B cell (primary cell): ENCODE measurements around the gene MGA. TPM values are rescaled to one million over a fixed set of nuclear protein-coding genes. Genes with fewer than 3 reads are reported as not detected.

Source experiments
- ATAC-seq: fragments of 200-7000 bp; cut with Tn5 transposase; one replicate; pipeline ENCODE4 v1.10.0; 2021; ENCODE audit warnings: low read depth, mild to moderate bottlenecking, moderate number of reproducible peaks, moderate library complexity
- CTCF ChIA-PET: fragments of 350-600 bp; sonication (Branson Sonifier 250); formaldehyde crosslinking; loops from one replicate; lab custom pipeline; 2021; ENCODE audit warnings: antibody characterized with exemption, inconsistent platforms; lab: Charles Lee
- POLR2A ChIA-PET: fragments of 350-600 bp; sonication (Branson Sonifier 250); formaldehyde crosslinking; loops from one replicate; lab custom pipeline; 2021; ENCODE audit warnings: antibody characterized with exemption; lab: Charles Lee
- DNase-seq: peaks from one replicate; pipeline ENCODE4 v3.0.0; 2013
- H2AFZ ChIP-seq: 2 replicates; pipeline ENCODE4 v1.6.1; 2012; ENCODE audit warnings: mild to moderate bottlenecking, low read depth, low read length; ENCODE audit not compliant: insufficient read depth, poor library complexity, severe bottlenecking
- H3K27ac ChIP-seq, 2 donors: 1 replicate in 1 of 2; 2 replicates in 1 of 2; pipeline ENCODE4 v1.5.1; 2012 to 2013; ENCODE audit warnings: low read length in 2 of 2, mild to moderate bottlenecking in 2 of 2, moderate library complexity in 1 of 2
- H3K27me3 ChIP-seq, 4 experiments: fragments of 200-600 bp in 1 of 4; sonication (generic) in 1 of 4; replicated peaks in 1 of 4; 1 replicate in 2 of 4; 2 replicates in 2 of 4; pipeline versions ENCODE4 v1.6.1 to v1.7.0; 2013 to 2016; ENCODE audit warnings: low read length in 3 of 4, mild to moderate bottlenecking in 2 of 4, mixed read lengths in 1 of 4, moderate library complexity in 1 of 4; ENCODE audit not compliant: insufficient read depth in 4 of 4, control insufficient read depth in 3 of 4; ENCODE audit errors: control extremely low read depth in 1 of 4
- H3K36me3 ChIP-seq, 2 experiments: replicated peaks in 1 of 2; 1 replicate in 1 of 2; 2 replicates in 1 of 2; pipeline versions ENCODE4 v1.6.1 to v1.7.1; 2013; ENCODE audit warnings: low read length in 1 of 2; ENCODE audit not compliant: insufficient read depth in 2 of 2, control insufficient read depth in 1 of 2; ENCODE audit errors: control extremely low read depth in 1 of 2, extremely low read depth in 1 of 2
- H3K4me1 ChIP-seq, 2 donors: fragments of 200-600 bp in 1 of 2; sonication (generic) in 1 of 2; 1 replicate in 1 of 2; 2 replicates in 1 of 2; pipeline versions ENCODE4 v1.5.1 to v1.6.1; 2013 to 2017; ENCODE audit warnings: low read length in 2 of 2; ENCODE audit not compliant: control insufficient read depth in 2 of 2, insufficient read depth in 2 of 2
- H3K4me2 ChIP-seq: replicated peaks from 2 replicates; pipeline ENCODE3; 2012; ENCODE audit warnings: mild to moderate bottlenecking, low read depth, low read length; ENCODE audit not compliant: poor library complexity, severe bottlenecking
- H3K4me3 ChIP-seq, 5 experiments: fragments of 200-600 bp in 1 of 5; sonication (generic) in 1 of 5; 1 replicate in 3 of 5; 2 replicates in 2 of 5; pipeline versions ENCODE4 v1.5.1 to v1.7.0; 2011 to 2016; ENCODE audit warnings: low read length in 4 of 5, mild to moderate bottlenecking in 4 of 5, low read depth in 2 of 5, control low read depth in 1 of 5, moderate library complexity in 1 of 5; ENCODE audit not compliant: insufficient read depth in 1 of 5; ENCODE audit errors: control extremely low read depth in 1 of 5, extremely low read depth in 1 of 5
- H3K79me2 ChIP-seq: fragments of 200-600 bp; sonication (generic); one replicate; pipeline ENCODE4 v1.6.0; 2016; ENCODE audit warnings: low read length; ENCODE audit not compliant: control insufficient read depth, insufficient read depth
- H3K9ac ChIP-seq: fragments of 200-600 bp; sonication (generic); 2 replicates; pipeline ENCODE4 v1.6.1; 2017; ENCODE audit warnings: mild to moderate bottlenecking, low read length, moderate library complexity
- H3K9me3 ChIP-seq, 3 donors: one replicate each; pipeline versions ENCODE4 v1.6.1 to v1.7.1; 2013; ENCODE audit warnings: low read length in 2 of 3; ENCODE audit not compliant: control insufficient read depth in 2 of 3, insufficient read depth in 1 of 3; ENCODE audit errors: control extremely low read depth in 1 of 3
- H4K20me1 ChIP-seq: 2 replicates; pipeline ENCODE4 v1.6.0; 2012; ENCODE audit warnings: mild to moderate bottlenecking, low read length; ENCODE audit not compliant: insufficient read depth, control insufficient read depth, poor library complexity, severe bottlenecking
- H3K27ac Mint-ChIP-seq: one replicate; pipeline ENCODE4 v1.8.0; 2021; ENCODE audit warnings: mixed read lengths
- H3K27me3 Mint-ChIP-seq: one replicate; pipeline ENCODE4 v1.8.0; 2021; ENCODE audit warnings: mixed read lengths
- H3K4me1 Mint-ChIP-seq: one replicate; pipeline ENCODE4 v1.8.0; 2021; ENCODE audit warnings: mixed read lengths
- H3K4me3 Mint-ChIP-seq: one replicate; pipeline ENCODE4 v1.8.0; 2021; ENCODE audit warnings: mixed read lengths
- H3K9me3 Mint-ChIP-seq: one replicate; pipeline ENCODE4 v1.8.0; 2022; ENCODE audit warnings: mixed read lengths; ENCODE audit not compliant: insufficient read depth
- CTCF ChIP-seq: fragments of 200-600 bp; IDR thresholded peaks from one replicate; pipeline ENCODE4 v1.8.0; 2022; ENCODE audit warnings: antibody characterized with exemption, mild to moderate bottlenecking
- EZH2 ChIP-seq: IDR thresholded peaks from 2 replicates; pipeline ENCODE4 v1.6.1; 2012; ENCODE audit warnings: borderline replicate concordance, low read depth, mild to moderate bottlenecking, moderate library complexity, low read length; ENCODE audit not compliant: insufficient read depth, poor library complexity, severe bottlenecking
- WGBS: methylation state at CpG from one replicate; pipeline ENCODE4 v1.1.5; 2013; ENCODE audit warnings: missing lambda C conversion rate; ENCODE audit not compliant: insufficient coverage; 5-methylcytosine and 5-hydroxymethylcytosine counted together
- intact Hi-C: fragments of 100-400 bp; cut with micrococcal nuclease; formaldehyde crosslinking; loops from one replicate; pipeline ENCODE4 v1.10.0; 2022
- polyA plus RNA-seq: library from polyadenylated mRNA; depleted of rRNA; stranded (reverse); fragments of >200 nt; gene quantifications from 2 replicates; pipeline ENCODE4 v1.2.3, GENCODE V29; 2012
- total RNA-seq, 2 donors: library from RNA; stranded (reverse); fragments of 120-200 nt in 1 of 2; gene quantifications; 1 replicate in 1 of 2; 2 replicates in 1 of 2; pipeline versions ENCODE4 v1.2.3 to v1.2.4, GENCODE V29; 2013 to 2022

MGA gene
- total and polyA plus RNA-seq, 2 donors (not counting 1 experiment from before 2014, with no cell fraction given) = 5.4 to 79.7 TPM

- CTCF ChIA-PET = interaction anchor here (1.7 to 15.7 kb wide), 2 partner anchors 30 to 202 kb away, joined by 3 to 716 read pairs; partner anchors contain the start of gene MAPKBP1
- WGBS = 100% methylated on average over 1 of the region's 3 CpGs
- Histone ChIP-seq H4K20me1 (no peaks in the 10 kb centered on the region), H3K4me3 (no peak overlapping the region), H3K27me3 (no peaks in the 10 kb centered on the region), H3K36me3 (peaks cover 0 to 5% of the 10 kb centered on the region in 2 experiments), H3K4me1 (peaks cover 5 to 9% of the 10 kb centered on the region in 2 donors), H2AFZ (no peak overlapping the region), H3K9ac (no peak overlapping the region), H3K27ac (no peak overlapping the region), H3K4me2 (no peak overlapping the region), H3K79me2 (no peaks in the 10 kb centered on the region), H3K9me3 (no peaks in the 10 kb centered on the region)
- POLR2A ChIA-PET = no interaction called here
- ATAC-seq = no peak
- Mint-ChIP-seq H3K27ac (no peak overlapping the region), H3K9me3 (no peaks in the 10 kb centered on the region), H3K27me3 (no peaks in the 10 kb centered on the region), H3K4me1 (peaks cover 6% of the 10 kb centered on the region), H3K4me3 (no peak overlapping the region)
- DNase-seq = no peak
- intact Hi-C loops = no loop called here
- TF ChIP-seq EZH2 = no peak
- no peak for TF ChIP-seq CTCF
Measured at GRCh38 chr15:41805711-41806110, 145.5 kb downstream of the MGA start.

GRCh38 chr15:41806291-41807181 lies 146.3 kb downstream of the MGA start:
- no peak overlapping the region for H2AFZ ChIP-seq
- Mint-ChIP-seq H3K27me3 (no peaks in the 10 kb centered on the region), H3K9me3 (no peaks in the 10 kb centered on the region), H3K4me1 (peaks cover 10% of the 10 kb centered on the region), H3K27ac (no peak overlapping the region), H3K4me3 (no peak overlapping the region)
- H3K27ac ChIP-seq = no peak overlapping the region
- H3K36me3 ChIP-seq = peaks cover 0 to 2% of the 10 kb centered on the region in 2 experiments
- H3K9me3 ChIP-seq = no peaks in the 10 kb centered on the region
- H4K20me1 ChIP-seq = no peaks in the 10 kb centered on the region
- TF ChIP-seq CTCF (no peak), EZH2 (no peak)
- intact Hi-C loops = no loop called here
- WGBS = 95% methylated on average over 8 of the region's 10 CpGs
- H3K9ac ChIP-seq = no peak overlapping the region
- no peaks in the 10 kb centered on the region for H3K79me2 ChIP-seq
- ChIA-PET CTCF (interaction anchor here (0.8 to 15.7 kb wide), 4 partner anchors 11 to 98 kb away, joined by 3 to 716 read pairs (median 5); partner anchors contain the start of gene MAPKBP1), POLR2A (interaction anchor here (0.9 kb wide), 1 partner anchor 28 kb away, joined by 3 read pairs; no protein-coding TSS in a partner anchor)
- ATAC-seq (no peak), DNase-seq (no peak)
- H3K4me3 ChIP-seq = no peak overlapping the region
- no peaks in the 10 kb centered on the region for H3K27me3 ChIP-seq
- peaks cover 5 to 17% of the 10 kb centered on the region in 2 donors for H3K4me1 ChIP-seq
- no peak overlapping the region for H3K4me2 ChIP-seq
